Measurements from ENCODE around the gene RNF144A. TPM values are rescaled to one million over a fixed set of nuclear protein-coding genes. Genes with fewer than 3 reads are reported as not detected.
A peak's percentile ranks its signal among the peaks of the same experiment; 100 is the strongest.
"Not testable (repeated sequence)": the region's sequence is repeated elsewhere in the genome, so short reads cannot be mapped to it uniquely, and the experiment has no call there.

Gene RNF144A
- total and polyA plus RNA-seq, 2 experiments from 2014 or later = 5.4 to 10.1 TPM

GRCh38 chr2:6893876-6894482, 23.2 kb upstream of the RNF144A start:
- no peak for DNase-seq (ENCODE audit: low spot score)
- Histone ChIP-seq H3K27me3 (peaks cover 8% of the 10 kb centered on the region), H4K20me1 (ENCODE audit: insufficient read depth, poor library complexity, severe bottlenecking) (no peaks in the 10 kb centered on the region), H3K4me3 (no peak overlapping the region), H3K79me2 (no peaks in the 10 kb centered on the region), H3K4me2 (no peak overlapping the region), H3K9me2 (replicated peaks; ENCODE audit: insufficient read depth) (no peaks in the 10 kb centered on the region), H3K27ac (no peak overlapping the region), H3K36me3 (replicated peaks; ENCODE audit: insufficient read depth, low read depth) (no peaks in the 10 kb centered on the region), H3K9me3 (ENCODE audit: low read depth) (no peaks in the 10 kb centered on the region), H3K4me1 (ENCODE audit: insufficient read depth) (no peaks in the 10 kb centered on the region), H2AFZ (no peak overlapping the region)
- TF ChIP-seq EZH2 (IDR thresholded peaks at IDR 0.05; ENCODE audit: borderline replicate concordance) (no peak), EZH2phosphoT487 (IDR thresholded peaks at IDR 0.05; ENCODE audit: low read depth, severe bottlenecking, unreplicated experiment) (no peak), CTCF (IDR thresholded peaks at IDR 0.05; ENCODE audit: poor library complexity) (no peak)
- WGBS (ENCODE audit: low lambda C conversion rate, missing lambda C conversion rate) = 58% methylated on average over 2 of the region's 2 CpGs

- no peaks in the 10 kb centered on the region for H3K4me1 ChIP-seq (ENCODE audit: insufficient read depth)
- H3K4me3 ChIP-seq = no peak overlapping the region
- DNase-seq (ENCODE audit: low spot score) = peak; percentile 53
- H4K20me1 ChIP-seq (ENCODE audit: insufficient read depth, poor library complexity, severe bottlenecking) = no peaks in the 10 kb centered on the region
- no peaks in the 10 kb centered on the region for H3K9me2 ChIP-seq (replicated peaks; ENCODE audit: insufficient read depth)
- no peaks in the 10 kb centered on the region for H3K79me2 ChIP-seq
- no peaks in the 10 kb centered on the region for H3K9me3 ChIP-seq (ENCODE audit: low read depth)
- 77% methylated on average over 5 of the region's 5 CpGs for WGBS (ENCODE audit: low lambda C conversion rate, missing lambda C conversion rate)
- no peak overlapping the region for H3K27ac ChIP-seq
- TF ChIP-seq EZH2phosphoT487 (IDR thresholded peaks at IDR 0.05; ENCODE audit: low read depth, severe bottlenecking, unreplicated experiment) (no peak), CTCF (IDR thresholded peaks at IDR 0.05; ENCODE audit: poor library complexity) (peak; percentile 70), EZH2 (IDR thresholded peaks at IDR 0.05; ENCODE audit: borderline replicate concordance) (no peak)
- H3K4me2 ChIP-seq = no peak overlapping the region
- no peaks in the 10 kb centered on the region for H3K27me3 ChIP-seq
- H3K36me3 ChIP-seq (replicated peaks; ENCODE audit: insufficient read depth, low read depth) = no peaks in the 10 kb centered on the region
- H2AFZ ChIP-seq = no peak overlapping the region
These were observed 20.1 kb upstream of the RNF144A start for GRCh38 chr2:6896930-6897759.

GRCh38 chr2:6902581-6902980, 14.6 kb upstream of the RNF144A start:
- not testable (repeated sequence) for H3K9me2 ChIP-seq (replicated peaks; ENCODE audit: insufficient read depth); H3K4me2 ChIP-seq; H2AFZ ChIP-seq; DNase-seq (ENCODE audit: low spot score); H3K27me3 ChIP-seq; H3K79me2 ChIP-seq; H3K4me1 ChIP-seq (ENCODE audit: insufficient read depth); H3K4me3 ChIP-seq; H3K27ac ChIP-seq; H3K9me3 ChIP-seq (ENCODE audit: low read depth); H3K36me3 ChIP-seq (replicated peaks; ENCODE audit: insufficient read depth, low read depth); H4K20me1 ChIP-seq (ENCODE audit: insufficient read depth, poor library complexity, severe bottlenecking)
- WGBS (ENCODE audit: low lambda C conversion rate, missing lambda C conversion rate) = 90% methylated on average over 2 of the region's 2 CpGs

GRCh38 chr2:6905668-6906067, 11.5 kb upstream of the RNF144A start:
- no peak overlapping the region for H3K4me3 ChIP-seq
- H3K4me1 ChIP-seq (ENCODE audit: insufficient read depth) = no peaks in the 10 kb centered on the region
- no peaks in the 10 kb centered on the region for H3K9me3 ChIP-seq (ENCODE audit: low read depth)
- no peak overlapping the region for H2AFZ ChIP-seq
- no peaks in the 10 kb centered on the region for H3K9me2 ChIP-seq (replicated peaks; ENCODE audit: insufficient read depth)
- H4K20me1 ChIP-seq (ENCODE audit: insufficient read depth, poor library complexity, severe bottlenecking) = no peaks in the 10 kb centered on the region
- DNase-seq (ENCODE audit: low spot score) = no peak
- H3K79me2 ChIP-seq = no peaks in the 10 kb centered on the region
- peaks cover 3% of the 10 kb centered on the region for H3K27me3 ChIP-seq
- 92% methylated on average over 1 of the region's 1 CpG for WGBS (ENCODE audit: low lambda C conversion rate, missing lambda C conversion rate)
- no peaks in the 10 kb centered on the region for H3K36me3 ChIP-seq (replicated peaks; ENCODE audit: insufficient read depth, low read depth)
- H3K4me2 ChIP-seq = no peak overlapping the region
- TF ChIP-seq EZH2 (IDR thresholded peaks at IDR 0.05; ENCODE audit: borderline replicate concordance) = no peak
- TF ChIP-seq CTCF (IDR thresholded peaks at IDR 0.05; ENCODE audit: poor library complexity) = no peak
- TF ChIP-seq EZH2phosphoT487 (IDR thresholded peaks at IDR 0.05; ENCODE audit: low read depth, severe bottlenecking, unreplicated experiment) = no peak
- no peak overlapping the region for H3K27ac ChIP-seq
